Progenitor cell of endocrine pancreas (in vitro differentiated cells): ENCODE results near the gene EGLN3. TPM values are rescaled to one million over a fixed set of nuclear protein-coding genes. Genes with fewer than 3 reads are reported as not detected.

ENCODE experiments used
- DNase-seq: peaks from one replicate; pipeline ENCODE4 v3.0.0; 2021; ENCODE audit warnings: low spot score; ENCODE audit not compliant: unreplicated experiment
- H3K27ac Mint-ChIP-seq: 2 replicates; pipeline ENCODE4 v1.8.0; 2021; ENCODE audit warnings: mild to moderate bottlenecking, moderate library complexity, mixed read lengths
- H3K27me3 Mint-ChIP-seq: 2 replicates; pipeline ENCODE4 v1.8.0; 2021; ENCODE audit warnings: mixed read lengths
- H3K36me3 Mint-ChIP-seq: 2 replicates; pipeline ENCODE4 v1.8.0; 2022; ENCODE audit warnings: mixed read lengths; ENCODE audit not compliant: insufficient read depth
- H3K4me1 Mint-ChIP-seq: 2 replicates; pipeline ENCODE4 v1.8.0; 2021; ENCODE audit warnings: low read depth, mixed read lengths
- H3K4me3 Mint-ChIP-seq: 2 replicates; pipeline ENCODE4 v1.8.0; 2021; ENCODE audit warnings: low read depth, mild to moderate bottlenecking, moderate library complexity, mixed read lengths
- H3K9me3 Mint-ChIP-seq: 2 replicates; pipeline ENCODE4 v1.8.0; 2021; ENCODE audit warnings: low read depth, mixed read lengths
- CTCF ChIP-seq: fragments of 200-600 bp; sonication (generic); IDR thresholded peaks from one replicate; pipeline ENCODE4 v1.5.0; 2021; ENCODE audit warnings: antibody characterized with exemption, mild to moderate bottlenecking; ENCODE audit not compliant: unreplicated experiment
- total RNA-seq: library from RNA; stranded (reverse); gene quantifications from 2 replicates; pipeline ENCODE4 v1.2.1, GENCODE V29; 2021

Gene EGLN3
- total RNA-seq, 1 donor from 2014 or later, result 9.5 TPM

- H3K9me3 Mint-ChIP-seq, result no peaks in the 10 kb centered on the region
- H3K27me3 Mint-ChIP-seq, result no peaks in the 10 kb centered on the region
- peaks cover 8% of the 10 kb centered on the region for H3K4me1 Mint-ChIP-seq
- H3K27ac Mint-ChIP-seq, result no peak overlapping the region
- H3K4me3 Mint-ChIP-seq, result no peak overlapping the region
- DNase-seq, result no peak
- TF ChIP-seq CTCF, result no peak
- H3K36me3 Mint-ChIP-seq, result no peaks in the 10 kb centered on the region
Measured at GRCh38 chr14:33943096-33943883, 7.6 kb downstream of the EGLN3 start.

GRCh38 chr14:33941718-33942117 is 9.2 kb downstream of the EGLN3 start:
- Mint-ChIP-seq H3K27me3 (no peaks in the 10 kb centered on the region), H3K4me1 (peaks cover 7% of the 10 kb centered on the region), H3K36me3 (no peaks in the 10 kb centered on the region), H3K4me3 (no peak overlapping the region), H3K9me3 (no peaks in the 10 kb centered on the region), H3K27ac (no peak overlapping the region)
- no peak for TF ChIP-seq CTCF
- no peak for DNase-seq

GRCh38 chr14:33940561-33941011 is 10.3 kb downstream of the EGLN3 start:
- Mint-ChIP-seq H3K27ac (no peak overlapping the region), H3K4me3 (no peak overlapping the region), H3K36me3 (no peaks in the 10 kb centered on the region), H3K9me3 (no peaks in the 10 kb centered on the region), H3K4me1 (peaks cover 7% of the 10 kb centered on the region), H3K27me3 (peaks cover 2% of the 10 kb centered on the region)
- TF ChIP-seq CTCF, result no peak
- no peak for DNase-seq

- Mint-ChIP-seq H3K27me3 (peaks cover 5% of the 10 kb centered on the region), H3K4me1 (peaks cover 7% of the 10 kb centered on the region), H3K9me3 (no peaks in the 10 kb centered on the region), H3K4me3 (no peak overlapping the region), H3K36me3 (no peaks in the 10 kb centered on the region), H3K27ac (no peak overlapping the region)
- no peak for DNase-seq
- TF ChIP-seq CTCF, result no peak
Measured at GRCh38 chr14:33938131-33938949, 12.5 kb downstream of the EGLN3 start.

GRCh38 chr14:33936391-33936790 is 14.5 kb downstream of the EGLN3 start:
- Mint-ChIP-seq H3K4me1 (peaks cover 7% of the 10 kb centered on the region), H3K4me3 (no peak overlapping the region), H3K36me3 (no peaks in the 10 kb centered on the region), H3K9me3 (no peaks in the 10 kb centered on the region), H3K27me3 (peaks cover 5% of the 10 kb centered on the region), H3K27ac (no peak overlapping the region)
- DNase-seq, result no peak
- no peak for TF ChIP-seq CTCF
